ENCODE measurements around the gene EXD3. TPM values are rescaled to one million over a fixed set of nuclear protein-coding genes. Genes with fewer than 3 reads are reported as not detected.

EXD3 gene, protein sequence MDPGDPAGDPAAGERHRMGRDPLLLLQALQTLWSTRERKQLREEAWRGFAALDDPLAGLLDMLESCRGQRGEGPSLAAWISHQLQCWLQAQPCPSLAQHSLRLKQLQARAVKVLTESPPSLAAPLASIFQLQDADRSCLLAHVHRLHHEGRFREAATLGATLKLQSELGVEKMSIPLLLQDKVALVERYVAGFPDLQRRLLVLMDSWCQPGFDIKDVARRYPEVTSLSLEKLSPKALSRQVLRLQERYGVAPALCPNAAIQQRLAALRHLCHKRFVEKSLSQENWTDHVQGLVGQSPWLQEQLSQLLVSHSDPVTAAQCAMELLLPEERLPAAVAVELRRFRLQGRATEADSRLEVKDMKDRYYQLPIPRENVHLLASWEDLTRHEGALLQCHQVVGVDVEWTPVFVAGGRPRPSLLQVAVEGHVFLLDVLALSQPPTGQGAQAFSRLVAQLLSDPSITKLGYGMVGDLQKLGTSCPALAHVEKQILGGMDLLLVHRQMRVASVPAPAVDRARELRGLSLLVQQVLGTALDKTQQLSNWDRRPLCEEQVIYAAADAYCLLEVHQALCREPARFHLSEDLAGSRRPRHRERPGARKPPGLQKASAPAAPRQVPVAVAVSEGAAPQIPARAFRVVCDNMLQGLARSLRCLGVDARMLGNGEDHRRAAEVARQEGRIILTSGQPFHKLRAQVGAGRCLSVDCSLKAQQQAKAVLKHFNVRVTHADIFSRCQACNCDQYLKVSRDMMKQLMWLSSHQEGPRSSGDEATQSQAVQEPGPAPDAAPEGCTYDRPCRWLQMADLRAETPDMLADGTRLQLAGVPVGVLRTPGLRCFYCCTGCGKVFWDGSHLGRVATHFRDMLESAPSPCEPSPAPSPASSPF
- total RNA-seq (ENCODE audit: low replicate concordance), result 8.3 and 13.5 TPM in 2 replicates

DNA sequence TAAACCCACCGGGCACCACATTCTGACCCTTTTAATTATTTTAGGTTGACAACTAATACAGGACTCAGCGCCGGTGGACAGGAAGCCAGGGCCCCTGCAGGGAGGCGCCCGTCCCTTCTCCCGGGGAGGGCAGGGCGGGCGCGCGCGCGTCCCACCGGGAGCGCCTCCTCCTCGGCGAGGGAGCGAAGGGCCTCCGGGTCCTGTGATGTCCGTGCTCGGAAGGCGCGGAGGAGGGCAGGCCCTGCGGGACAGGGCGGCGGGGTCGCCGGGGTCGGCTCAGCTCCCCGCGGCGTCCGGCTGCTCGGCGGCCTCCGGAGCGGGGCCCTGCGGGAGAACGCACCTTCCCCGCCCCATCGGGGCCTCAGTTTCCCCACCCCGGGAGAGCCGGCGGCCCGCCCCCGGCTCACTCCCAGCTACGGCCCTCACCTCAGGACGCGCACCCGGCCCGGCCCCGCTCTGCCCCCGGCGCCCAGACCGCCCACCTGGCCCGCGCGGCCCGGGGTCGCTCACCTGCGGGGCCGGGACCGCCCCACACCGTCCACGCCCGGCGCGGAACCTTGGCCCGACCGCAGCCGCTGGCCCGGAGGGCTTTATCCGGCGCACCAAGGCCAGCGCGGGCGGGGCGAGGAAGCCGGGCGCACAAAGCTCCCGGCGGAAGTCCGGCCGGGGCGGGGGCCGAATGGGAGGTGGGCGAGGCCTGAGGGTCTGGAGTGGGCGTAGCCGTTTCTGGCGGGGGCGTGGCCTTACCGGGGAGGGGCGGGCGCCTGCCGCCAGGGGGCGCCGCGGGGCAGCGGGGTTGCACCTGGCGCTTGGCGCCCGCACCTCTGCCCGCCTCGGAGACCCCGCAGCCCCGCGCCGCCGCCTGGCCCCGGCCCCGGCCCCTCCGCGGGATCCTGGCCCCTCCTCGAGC is at the start of gene EXD3, which contains the start of gene NOXA1:
Gene EXD3, minus strand, starts transcription at position 559 of the 910 bp plus-strand sequence. CDS start 27,805 bp downstream, outside the sequence.
Gene NOXA1, plus strand, starts transcription at position 790 of the 910 bp plus-strand sequence. CDS start 137 bp downstream, outside the sequence.

DNA sequence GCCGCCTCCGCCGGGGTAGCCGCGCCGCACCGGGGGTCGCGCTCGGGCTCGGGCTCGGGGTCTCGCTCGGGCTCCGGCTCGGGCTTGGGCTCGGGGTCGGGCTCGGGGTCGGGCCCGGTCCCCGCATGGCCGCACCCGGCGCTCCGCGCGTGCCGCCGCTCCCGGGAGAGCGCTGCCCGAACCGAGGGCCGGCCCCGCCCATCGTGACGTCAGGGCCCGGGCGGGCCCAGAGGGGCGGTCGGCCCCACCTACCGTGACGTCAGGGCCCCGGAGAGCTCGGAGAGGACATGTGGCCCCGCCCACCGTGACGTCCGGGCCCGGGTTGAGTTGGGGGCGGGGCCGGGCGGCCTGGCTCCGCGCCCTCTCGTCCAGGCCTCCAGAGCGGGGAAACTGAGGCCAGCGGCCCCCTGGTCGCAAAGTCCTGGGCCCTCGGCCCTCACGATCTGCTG is 36.2 kb upstream of the EXD3 start, which contains the start of gene NSMF:
Gene NSMF, minus strand, starts transcription at position 183 of the 449 bp plus-strand sequence. CDS start 232 bp downstream, outside the sequence.

DNA sequence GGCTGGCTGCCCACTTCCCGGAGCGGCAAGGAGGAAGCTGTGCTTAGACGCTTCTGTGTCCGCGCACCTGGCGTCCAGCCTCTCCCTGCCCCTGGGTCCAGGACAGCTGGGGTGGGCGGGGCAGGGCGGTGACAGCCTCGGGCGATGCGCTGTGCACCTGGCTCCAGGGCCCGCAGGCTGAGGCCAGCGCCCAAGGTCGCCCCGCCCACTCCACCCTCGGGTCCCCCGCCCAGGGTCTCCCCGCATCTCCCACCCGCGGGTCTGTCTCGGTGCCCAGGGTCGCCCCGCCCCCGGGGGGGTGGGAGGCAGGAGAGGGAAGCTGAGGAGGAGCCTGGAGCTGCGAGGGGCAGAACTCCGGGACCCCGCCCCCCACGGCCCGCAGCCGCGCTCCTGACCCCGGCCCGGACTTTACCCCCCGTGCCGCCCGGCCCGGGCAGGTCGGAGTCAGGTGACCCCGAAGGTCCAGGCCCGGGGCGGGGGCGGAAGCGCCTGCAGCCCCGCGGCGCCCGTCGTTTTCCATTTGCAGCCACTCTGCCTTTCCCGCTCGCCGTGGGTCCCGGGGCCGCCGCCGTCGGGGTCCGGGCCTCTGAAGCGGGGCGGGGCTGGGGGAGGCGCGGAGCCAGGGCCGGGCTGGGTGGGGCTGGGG is 18.4 kb upstream of the EXD3 start, which contains the start of gene ENTPD8:
Gene ENTPD8, minus strand, starts transcription at position 69 of the 646 bp plus-strand sequence. CDS start 3,072 bp downstream, outside the sequence.

DNA sequence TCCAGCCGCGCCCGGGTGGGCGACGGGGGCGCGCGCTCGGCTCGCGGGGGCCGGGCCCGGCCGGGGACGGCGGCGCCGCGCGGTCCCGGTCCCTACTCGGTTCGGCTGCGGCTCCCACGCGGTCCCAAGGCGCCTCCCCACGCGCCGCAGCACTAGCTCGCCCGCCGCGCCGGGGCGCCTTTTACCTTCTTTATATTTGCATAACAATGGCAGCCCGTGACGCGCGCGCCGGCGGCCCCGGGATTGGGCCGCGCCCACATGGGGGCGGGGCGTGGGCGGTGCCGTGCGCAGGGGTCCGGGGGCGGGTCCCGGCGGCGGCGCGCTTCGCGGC is 120.9 kb downstream of the EXD3 start, which contains the start of gene NRARP:
Gene NRARP, minus strand, starts transcription at position 154 of the 331 bp plus-strand sequence. CDS start 343 bp downstream, outside the sequence.

DNA sequence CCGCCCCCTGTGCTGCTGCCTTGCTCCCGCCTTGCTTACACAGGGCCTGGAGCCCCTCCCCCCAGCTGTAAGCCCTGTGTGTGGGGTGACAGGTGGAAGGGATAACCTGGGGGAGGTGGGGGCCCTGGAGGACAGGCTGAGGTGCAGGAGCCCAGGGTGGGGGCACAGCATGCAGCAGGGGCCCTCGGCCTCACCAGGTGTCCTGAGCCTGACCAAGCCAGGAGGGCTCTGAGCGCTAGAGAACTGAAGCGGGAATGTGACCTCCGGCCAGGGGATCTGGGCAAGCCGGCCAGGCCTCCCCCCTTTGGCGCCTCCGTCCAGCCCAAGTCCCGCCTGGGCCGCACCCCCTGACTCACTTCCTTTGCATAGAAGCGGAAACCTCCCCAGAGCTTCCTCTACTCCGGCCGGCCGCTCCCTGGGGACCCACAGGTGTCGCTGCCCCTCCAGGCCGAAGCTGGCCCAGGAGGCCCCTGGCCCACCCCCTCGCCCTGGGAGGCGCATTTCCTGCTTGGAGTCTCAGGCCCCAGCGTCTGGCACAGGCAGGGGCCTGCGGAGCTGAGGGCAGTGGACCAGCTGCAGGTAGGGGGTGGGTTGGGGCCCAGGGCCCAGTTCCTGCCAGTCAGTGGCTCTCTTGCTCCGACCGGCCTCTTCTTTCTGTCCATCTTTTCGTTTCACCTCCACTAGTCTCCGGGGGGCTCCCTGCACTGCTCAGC is 145.5 kb downstream of the EXD3 start, which contains the start of gene TOR4A:
Gene TOR4A, plus strand, starts transcription at position 398 of the 713 bp plus-strand sequence. CDS start 964 bp downstream, outside the sequence.

Other genes with a start within 250 kb of the EXD3 start
- gene ANAPC2, start 234.6 kb downstream of the EXD3 start, total RNA-seq (ENCODE audit: low replicate concordance), result 20.3 and 24.0 TPM in 2 replicates
- gene SSNA1, start 234.5 kb downstream of the EXD3 start, total RNA-seq (ENCODE audit: low replicate concordance), result 52.3 and 82.1 TPM in 2 replicates
- gene TPRN, start 222.4 kb downstream of the EXD3 start, total RNA-seq (ENCODE audit: low replicate concordance), result 1.5 and 4.6 TPM in 2 replicates
- 23.2 and 25.3 TPM in 2 replicates for gene TMEM203, start 217.5 kb downstream of the EXD3 start, total RNA-seq (ENCODE audit: low replicate concordance)
- gene NDOR1, start 217.5 kb downstream of the EXD3 start, total RNA-seq (ENCODE audit: low replicate concordance), result 1.6 and 3.2 TPM in 2 replicates
- not detected in 2 replicates for gene RNF208, start 200.9 kb downstream of the EXD3 start, total RNA-seq (ENCODE audit: low replicate concordance)
- gene CYSRT1, start 198.0 kb downstream of the EXD3 start, total RNA-seq (ENCODE audit: low replicate concordance), result 0.12 and 0.30 TPM in 2 replicates
- under 0.01 TPM in 1 of 2 replicates, not detected in the other for gene RNF224, start 195.7 kb downstream of the EXD3 start, total RNA-seq (ENCODE audit: low replicate concordance)
- not detected in 2 replicates for gene SLC34A3, start 192.3 kb downstream of the EXD3 start, total RNA-seq (ENCODE audit: low replicate concordance)
- gene TUBB4B, start 181.9 kb downstream of the EXD3 start, total RNA-seq (ENCODE audit: low replicate concordance), result 117 and 143 TPM in 2 replicates
- not detected in 2 replicates for gene STPG3, start 171.9 kb downstream of the EXD3 start, total RNA-seq (ENCODE audit: low replicate concordance)
- gene NELFB, start 167.8 kb downstream of the EXD3 start, total RNA-seq (ENCODE audit: low replicate concordance), result 51.3 and 54.2 TPM in 2 replicates
- 1.9 and 16.6 TPM in 2 replicates for gene TOR4A, start 145.4 kb downstream of the EXD3 start, total RNA-seq (ENCODE audit: low replicate concordance)
- gene NRARP, start 120.9 kb downstream of the EXD3 start, total RNA-seq (ENCODE audit: low replicate concordance), result 0.30 and 0.47 TPM in 2 replicates
- gene NOXA1, start 231 bp upstream of the EXD3 start, total RNA-seq (ENCODE audit: low replicate concordance), result 0.38 and 0.47 TPM in 2 replicates
- gene ENTPD8, start 18.2 kb upstream of the EXD3 start, total RNA-seq (ENCODE audit: low replicate concordance), result 0.15 TPM in 1 of 2 replicates, not detected in the other
- 9.6 and 18.9 TPM in 2 replicates for gene NSMF, start 36.2 kb upstream of the EXD3 start, total RNA-seq (ENCODE audit: low replicate concordance)
- 0.60 and 4.1 TPM in 2 replicates for gene PNPLA7, start 127.2 kb upstream of the EXD3 start, total RNA-seq (ENCODE audit: low replicate concordance)
- gene MRPL41, start 128.7 kb upstream of the EXD3 start, total RNA-seq (ENCODE audit: low replicate concordance), result 19.1 and 73.5 TPM in 2 replicates
- gene DPH7, start 155.8 kb upstream of the EXD3 start, total RNA-seq (ENCODE audit: low replicate concordance), result 14.0 and 18.9 TPM in 2 replicates
- 11.1 and 15.9 TPM in 2 replicates for gene ZMYND19, start 167.3 kb upstream of the EXD3 start, total RNA-seq (ENCODE audit: low replicate concordance)
- gene ARRDC1, start 182.5 kb upstream of the EXD3 start, total RNA-seq (ENCODE audit: low replicate concordance), result 14.7 and 15.6 TPM in 2 replicates
- 40.7 and 64.4 TPM in 2 replicates for gene EHMT1, start 195.8 kb upstream of the EXD3 start, total RNA-seq (ENCODE audit: low replicate concordance)